SU-DHL-6 (cell line): ENCODE measurements around the gene TNNI3K.

Experiments used
- H2AFZ ChIP-seq: fragments of 200-600 bp; sonication (generic); 2 replicates; pipeline ENCODE4 v1.6.1; 2014; ENCODE audit warnings: low read depth, mild to moderate bottlenecking, moderate library complexity, mixed read lengths, antibody characterized with exemption, low read length; ENCODE audit not compliant: severe bottlenecking
- H3F3A ChIP-seq: fragments of 200-600 bp; shearing (Covaris generic); 2 replicates; pipeline ENCODE4 v1.6.0; 2016; ENCODE audit warnings: antibody characterized with exemption, mild to moderate bottlenecking; ENCODE audit not compliant: insufficient read depth
- H3K27ac ChIP-seq: fragments of 200-600 bp; sonication (generic); 2 replicates; pipeline ENCODE4 v1.5.1; 2016; ENCODE audit warnings: low read depth, mild to moderate bottlenecking, low read length, moderate library complexity, mixed read lengths
- H3K27me3 ChIP-seq: fragments of 200-600 bp; sonication (generic), shearing (Covaris generic); 2 replicates; pipeline ENCODE4 v1.6.0; 2014; ENCODE audit warnings: mild to moderate bottlenecking, low read length
- H3K36me3 ChIP-seq: fragments of 200-600 bp; sonication (generic); 2 replicates; pipeline ENCODE4 v1.6.1; 2014; ENCODE audit warnings: mild to moderate bottlenecking, low read length, mixed read lengths
- H3K4me2 ChIP-seq: fragments of 300-600, 200-600 bp; shearing (Covaris generic), sonication (generic); 2 replicates; pipeline ENCODE4 v1.6.0; 2014; ENCODE audit warnings: low read length, low read depth, mild to moderate bottlenecking; ENCODE audit not compliant: poor library complexity, severe bottlenecking
- H3K4me3 ChIP-seq: fragments of 200-600 bp; sonication (generic); 2 replicates; pipeline ENCODE4 v1.5.1; 2014; ENCODE audit warnings: antibody characterized with exemption, low read length, mild to moderate bottlenecking, mixed read lengths; ENCODE audit not compliant: insufficient read depth, poor library complexity, severe bottlenecking
- H3K79me2 ChIP-seq: fragments of 200-600 bp; sonication (generic); 2 replicates; pipeline ENCODE4 v1.6.1; 2014; ENCODE audit warnings: mild to moderate bottlenecking, low read length, moderate library complexity; ENCODE audit not compliant: insufficient read depth
- H3K9ac ChIP-seq: fragments of 200-600 bp; sonication (generic); 2 replicates; pipeline ENCODE4 v1.7.0; 2014; ENCODE audit warnings: mild to moderate bottlenecking, low read length
- H3K9me2 ChIP-seq: fragments of 200-600 bp; sonication (generic); replicated peaks from 2 replicates; pipeline ENCODE4 v1.6.1; 2014; ENCODE audit warnings: low read length; ENCODE audit not compliant: insufficient read depth
- H3K9me3 ChIP-seq: fragments of 200-600 bp; sonication (generic); 2 replicates; pipeline ENCODE4 v1.6.1; 2014; ENCODE audit warnings: low read length, mixed read lengths; ENCODE audit not compliant: insufficient read depth
- H4K20me1 ChIP-seq: fragments of 200-600 bp; sonication (generic); 2 replicates; pipeline ENCODE4 v1.6.1; 2014; ENCODE audit warnings: low read depth, mild to moderate bottlenecking, antibody characterized with exemption, low read length, moderate library complexity, mixed read lengths
- EZH2phosphoT487 ChIP-seq: fragments of 200-600 bp; sonication (generic), shearing (Covaris generic); conservative IDR thresholded peaks from 2 replicates; pipeline ENCODE4 v1.6.1; 2018; ENCODE audit warnings: mild to moderate bottlenecking, antibody characterized with exemption, low read length, moderate library complexity, mixed read lengths
- TF ChIP-seq, protein P1 (sequence below): fragments of 200-600 bp; sonication (generic); IDR thresholded peaks from one replicate; pipeline ENCODE4 v1.5.1; 2017; ENCODE audit warnings: antibody characterized with exemption, mild to moderate bottlenecking, low read length, moderate library complexity; ENCODE audit not compliant: insufficient read depth, poor library complexity, severe bottlenecking

The TNNI3K gene

GRCh38 chr1:74587888-74588287, 352.7 kb downstream of the TNNI3K start:
- no peaks in the 10 kb centered on the region for H3K9me2 ChIP-seq
- H3K4me2 ChIP-seq = no peak overlapping the region
- no peaks in the 10 kb centered on the region for H3K27me3 ChIP-seq
- H3K36me3 ChIP-seq = no peaks in the 10 kb centered on the region
- no peaks in the 10 kb centered on the region for H4K20me1 ChIP-seq
- TF ChIP-seq, protein P1, sequence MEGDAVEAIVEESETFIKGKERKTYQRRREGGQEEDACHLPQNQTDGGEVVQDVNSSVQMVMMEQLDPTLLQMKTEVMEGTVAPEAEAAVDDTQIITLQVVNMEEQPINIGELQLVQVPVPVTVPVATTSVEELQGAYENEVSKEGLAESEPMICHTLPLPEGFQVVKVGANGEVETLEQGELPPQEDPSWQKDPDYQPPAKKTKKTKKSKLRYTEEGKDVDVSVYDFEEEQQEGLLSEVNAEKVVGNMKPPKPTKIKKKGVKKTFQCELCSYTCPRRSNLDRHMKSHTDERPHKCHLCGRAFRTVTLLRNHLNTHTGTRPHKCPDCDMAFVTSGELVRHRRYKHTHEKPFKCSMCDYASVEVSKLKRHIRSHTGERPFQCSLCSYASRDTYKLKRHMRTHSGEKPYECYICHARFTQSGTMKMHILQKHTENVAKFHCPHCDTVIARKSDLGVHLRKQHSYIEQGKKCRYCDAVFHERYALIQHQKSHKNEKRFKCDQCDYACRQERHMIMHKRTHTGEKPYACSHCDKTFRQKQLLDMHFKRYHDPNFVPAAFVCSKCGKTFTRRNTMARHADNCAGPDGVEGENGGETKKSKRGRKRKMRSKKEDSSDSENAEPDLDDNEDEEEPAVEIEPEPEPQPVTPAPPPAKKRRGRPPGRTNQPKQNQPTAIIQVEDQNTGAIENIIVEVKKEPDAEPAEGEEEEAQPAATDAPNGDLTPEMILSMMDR = no peak
- no peak for TF ChIP-seq EZH2phosphoT487
- H3K9ac ChIP-seq = no peak overlapping the region
- H3K4me3 ChIP-seq = no peak overlapping the region
- no peaks in the 10 kb centered on the region for H3K9me3 ChIP-seq
- no peaks in the 10 kb centered on the region for H3K79me2 ChIP-seq
- H2AFZ ChIP-seq = no peak overlapping the region
- no peak overlapping the region for H3K27ac ChIP-seq
- H3F3A ChIP-seq = no peaks in the 10 kb centered on the region

DNA sequence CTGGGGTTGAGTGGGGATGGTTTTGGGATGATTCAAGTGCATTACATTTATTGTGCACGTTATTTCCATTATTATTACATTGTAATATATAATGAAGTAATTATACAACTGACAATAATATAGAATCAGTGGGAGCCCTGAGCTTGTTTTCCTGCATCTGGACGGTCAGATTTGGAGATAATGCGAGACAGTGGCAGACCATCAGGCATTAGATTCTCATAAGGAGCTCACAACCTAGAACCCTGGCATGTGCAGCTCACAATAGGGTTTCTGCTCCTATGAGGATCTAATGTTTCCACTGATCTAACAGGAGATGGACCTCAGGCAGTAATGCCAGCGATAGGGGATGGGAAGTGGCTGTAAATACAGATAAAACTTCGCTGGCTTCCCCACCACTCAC, 355.1 kb downstream of the TNNI3K start:
- Histone ChIP-seq H3K9ac (no peak overlapping the region), H3K9me2 (no peaks in the 10 kb centered on the region), H2AFZ (no peak overlapping the region), H3F3A (no peaks in the 10 kb centered on the region), H3K9me3 (no peaks in the 10 kb centered on the region), H3K4me3 (no peak overlapping the region), H3K79me2 (no peaks in the 10 kb centered on the region), H4K20me1 (no peaks in the 10 kb centered on the region), H3K27ac (no peak overlapping the region), H3K36me3 (no peaks in the 10 kb centered on the region), H3K4me2 (no peak overlapping the region), H3K27me3 (no peaks in the 10 kb centered on the region)
- TF ChIP-seq, protein P1 = no peak
- TF ChIP-seq EZH2phosphoT487 = no peak

DNA sequence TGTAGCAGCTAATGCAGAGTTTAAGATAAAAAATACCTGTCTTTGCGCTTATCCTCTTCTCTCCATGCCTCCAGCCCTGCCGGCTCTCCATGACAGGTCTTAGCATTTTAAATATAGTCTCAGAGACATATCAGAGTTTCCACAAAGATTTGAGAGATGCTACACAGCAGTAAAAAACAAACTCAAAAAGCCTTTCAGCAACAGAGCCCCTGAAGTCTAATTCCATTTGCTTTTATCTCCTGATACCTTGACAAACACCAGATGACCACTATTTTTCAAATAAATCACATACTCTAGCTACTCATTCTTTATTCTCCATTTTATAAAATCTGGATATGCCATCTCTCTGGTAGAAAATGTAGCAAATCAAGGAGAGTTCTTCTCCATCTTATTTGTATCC, 356.8 kb downstream of the TNNI3K start:
- no peaks in the 10 kb centered on the region for H3F3A ChIP-seq
- H3K36me3 ChIP-seq = no peaks in the 10 kb centered on the region
- no peaks in the 10 kb centered on the region for H4K20me1 ChIP-seq
- H3K4me3 ChIP-seq = no peak overlapping the region
- H3K27ac ChIP-seq = no peak overlapping the region
- no peaks in the 10 kb centered on the region for H3K27me3 ChIP-seq
- no peak overlapping the region for H3K9ac ChIP-seq
- no peaks in the 10 kb centered on the region for H3K79me2 ChIP-seq
- H3K9me2 ChIP-seq = no peaks in the 10 kb centered on the region
- no peak overlapping the region for H2AFZ ChIP-seq
- no peak overlapping the region for H3K4me2 ChIP-seq
- H3K9me3 ChIP-seq = no peaks in the 10 kb centered on the region
- TF ChIP-seq, protein P1 = no peak
- no peak for TF ChIP-seq EZH2phosphoT487
